NCI-H446 treated with DMSO at 0.1 percent for 48 hours (cell line): ENCODE results near the gene NELFB.

Experiments used
- DNase-seq: peaks from one replicate; lab custom pipeline; 2025; lab: John Stamatoyannopoulos, UW

NELFB gene

GRCh38 chr9:137254624-137255447, at the start of gene NELFB:
Gene NELFB, plus strand, starts transcription at chr9:137255327.
- DNase-seq = peak; percentile 33

GRCh38 chr9:137206602-137207001, 48.5 kb upstream of the NELFB start:
- DNase-seq = no peak

GRCh38 chr9:137211532-137211931, 43.6 kb upstream of the NELFB start:
- DNase-seq = no peak

- no peak for DNase-seq
Observed at GRCh38 chr9:137212520-137212919, 42.6 kb upstream of the NELFB start.

GRCh38 chr9:137213160-137214060, 41.7 kb upstream of the NELFB start:
- no peak for DNase-seq

DNA sequence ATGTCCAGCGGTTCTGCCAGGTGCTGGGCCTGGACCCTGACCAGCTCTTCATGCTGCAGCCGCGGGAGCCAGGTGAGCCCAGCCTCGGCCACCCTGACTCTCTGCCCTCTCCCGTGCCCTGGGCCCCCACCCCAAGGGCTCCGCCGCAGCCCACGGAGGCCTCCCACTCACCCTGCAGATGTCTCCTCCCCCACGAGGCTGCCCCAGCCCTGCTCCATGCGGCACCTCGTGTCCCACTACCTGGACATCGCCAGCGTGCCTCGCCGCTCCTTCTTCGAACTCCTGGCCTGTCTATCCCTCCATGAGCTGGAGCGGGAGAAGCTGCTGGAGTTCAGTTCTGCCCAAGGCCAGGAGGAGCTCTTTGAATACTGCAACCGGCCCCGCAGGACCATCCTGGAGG, 40.5 kb upstream of the NELFB start:
- DNase-seq = no peak

DNA sequence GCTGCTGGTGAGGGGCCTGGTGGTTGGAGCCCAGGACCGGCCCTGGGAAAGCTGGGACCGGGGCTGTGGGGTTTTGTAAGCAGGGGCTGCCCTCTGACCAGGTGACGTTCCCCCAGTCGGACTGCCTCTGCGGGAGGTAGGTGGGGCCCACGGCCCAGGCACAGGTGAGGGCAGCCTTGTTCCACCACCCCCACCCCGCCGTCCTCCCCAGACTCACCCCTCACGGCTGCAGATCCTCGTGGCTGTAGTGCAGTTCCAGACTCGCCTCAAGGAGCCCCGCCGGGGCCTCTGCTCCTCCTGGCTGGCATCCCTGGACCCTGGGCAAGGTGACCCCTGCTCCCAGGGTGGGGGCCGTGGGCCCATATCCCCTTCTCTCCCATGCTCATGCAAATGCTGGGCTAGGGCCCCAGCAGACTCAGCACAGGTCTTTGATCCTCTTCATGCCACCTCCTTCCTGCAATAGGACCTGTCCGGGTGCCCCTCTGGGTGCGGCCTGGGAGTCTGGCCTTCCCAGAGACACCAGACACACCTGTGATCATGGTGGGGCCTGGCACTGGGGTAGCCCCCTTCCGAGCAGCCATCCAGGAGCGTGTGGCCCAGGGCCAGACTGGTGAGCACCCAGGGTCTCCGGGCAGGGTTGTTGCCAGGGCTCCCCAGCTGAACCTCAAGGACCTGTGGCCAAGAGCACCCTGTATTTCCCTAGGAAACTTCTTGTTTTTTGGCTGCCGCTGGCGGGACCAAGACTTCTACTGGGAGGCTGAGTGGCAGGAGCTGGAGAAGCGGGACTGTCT, 39.7 kb upstream of the NELFB start:
- no peak for DNase-seq

DNA sequence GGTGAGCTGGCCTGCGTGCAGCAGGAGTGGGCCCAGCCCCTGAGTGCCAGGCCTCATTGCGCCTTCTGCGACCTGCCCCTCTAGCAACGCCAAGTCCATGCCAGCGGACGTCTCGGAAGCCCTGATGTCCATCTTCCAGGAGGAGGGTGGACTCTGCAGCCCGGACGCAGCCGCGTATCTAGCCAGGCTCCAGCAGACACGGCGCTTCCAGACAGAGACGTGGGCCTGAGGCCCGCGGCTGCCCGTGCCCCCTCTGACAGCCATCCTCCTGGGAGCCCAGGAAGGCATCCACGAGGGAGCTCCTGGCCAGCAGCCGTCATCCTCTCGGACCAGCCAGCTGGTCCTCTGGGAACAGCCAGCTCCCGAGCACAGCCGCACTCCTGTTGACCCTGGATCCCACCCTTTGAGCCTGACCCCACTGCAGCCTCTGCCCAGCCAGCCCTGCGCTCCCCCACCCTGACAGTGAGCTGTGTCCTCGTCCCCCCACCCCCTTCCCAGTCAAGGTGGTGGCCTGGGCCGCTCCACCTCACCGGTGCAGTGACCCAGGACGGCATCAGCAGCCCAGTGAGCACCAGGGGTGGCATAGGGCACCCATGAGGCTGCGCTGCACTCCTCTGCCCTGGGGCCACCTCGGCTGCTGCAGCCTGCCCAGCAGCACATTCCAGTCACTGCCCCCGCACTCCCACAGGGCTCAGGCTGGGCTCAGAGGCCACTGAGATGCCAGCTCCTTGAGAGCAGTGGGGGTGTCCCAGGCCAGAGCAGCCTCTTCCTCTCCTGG, 38.8 kb upstream of the NELFB start:
- DNase-seq = no peak

DNA sequence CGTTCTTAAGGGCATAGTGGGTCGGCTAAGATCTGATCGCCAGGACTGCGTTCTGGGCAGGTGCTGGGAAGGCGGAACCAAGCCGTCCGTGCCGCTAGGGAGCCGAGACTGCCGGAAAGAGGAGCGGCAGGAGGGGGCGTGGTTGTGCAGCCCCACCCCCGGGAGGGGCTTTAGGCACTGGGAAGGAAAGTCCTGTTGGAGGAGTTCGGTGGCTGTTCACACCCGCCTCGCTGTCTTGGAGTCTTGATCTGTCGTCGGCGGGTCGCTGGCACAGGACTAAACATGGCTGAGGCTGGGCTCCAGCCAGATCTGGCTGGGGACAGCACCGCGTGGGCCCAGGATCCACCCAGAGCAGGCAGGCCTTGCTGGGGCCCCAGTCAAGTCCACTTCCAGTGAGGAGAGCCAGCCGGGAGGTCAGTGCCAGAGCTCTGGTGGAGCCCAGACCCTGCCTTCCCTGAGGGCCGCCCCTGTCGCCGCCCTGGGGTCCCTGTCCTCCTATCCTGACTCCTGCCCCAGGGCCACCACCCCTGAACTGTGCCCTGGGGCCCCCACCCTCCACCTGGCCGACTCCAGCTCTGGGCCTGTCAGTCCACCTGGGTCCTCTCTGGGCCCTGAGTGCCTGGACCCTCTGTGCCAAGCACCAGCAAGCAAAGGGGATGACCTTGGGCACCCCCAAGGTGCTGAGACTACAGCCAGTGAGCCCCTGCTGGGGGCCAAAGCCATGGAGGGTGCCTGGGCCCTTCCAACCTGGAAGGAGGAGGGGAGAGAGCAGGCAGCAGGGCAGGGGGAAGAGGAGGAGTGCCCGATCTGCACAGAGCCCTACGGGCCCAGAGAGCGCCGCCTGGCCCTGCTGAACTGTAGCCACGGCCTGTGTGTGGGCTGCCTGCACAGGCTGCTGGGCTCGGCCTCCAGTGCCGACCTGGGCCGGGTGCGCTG, 37.6 kb upstream of the NELFB start:
- DNase-seq = no peak

GRCh38 chr9:137218212-137218753, 36.8 kb upstream of the NELFB start:
- no peak for DNase-seq

- DNase-seq = no peak
Observed at GRCh38 chr9:137218754-137219271, 36.3 kb upstream of the NELFB start.

DNA sequence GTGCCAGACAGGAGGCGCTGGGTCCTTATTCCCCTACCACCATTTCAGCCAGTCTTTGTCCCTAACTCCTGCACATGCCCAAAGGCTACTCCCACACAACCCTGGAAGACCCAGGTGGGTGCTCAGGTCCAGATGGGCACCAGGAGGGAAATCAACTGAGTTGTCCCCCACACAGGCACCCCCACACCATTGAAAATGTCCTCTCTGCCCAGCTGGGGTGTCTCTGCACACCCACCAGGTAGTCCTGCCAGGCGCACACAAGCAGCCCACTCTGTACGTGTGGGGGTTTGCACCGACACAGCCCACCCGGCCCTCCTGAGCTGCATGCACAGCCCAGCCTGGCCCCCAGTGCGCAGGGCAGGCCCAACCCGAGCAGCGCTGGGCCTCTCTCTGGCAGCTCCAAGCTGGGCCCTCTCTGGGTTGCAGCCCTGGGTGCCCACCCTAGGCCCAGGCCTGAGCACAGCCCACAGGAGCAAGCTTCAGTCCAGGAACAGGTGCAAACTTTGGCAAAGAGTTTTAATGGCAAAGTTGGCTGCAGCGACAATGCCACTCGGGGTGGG, 35.3 kb upstream of the NELFB start:
- DNase-seq = no peak

DNA sequence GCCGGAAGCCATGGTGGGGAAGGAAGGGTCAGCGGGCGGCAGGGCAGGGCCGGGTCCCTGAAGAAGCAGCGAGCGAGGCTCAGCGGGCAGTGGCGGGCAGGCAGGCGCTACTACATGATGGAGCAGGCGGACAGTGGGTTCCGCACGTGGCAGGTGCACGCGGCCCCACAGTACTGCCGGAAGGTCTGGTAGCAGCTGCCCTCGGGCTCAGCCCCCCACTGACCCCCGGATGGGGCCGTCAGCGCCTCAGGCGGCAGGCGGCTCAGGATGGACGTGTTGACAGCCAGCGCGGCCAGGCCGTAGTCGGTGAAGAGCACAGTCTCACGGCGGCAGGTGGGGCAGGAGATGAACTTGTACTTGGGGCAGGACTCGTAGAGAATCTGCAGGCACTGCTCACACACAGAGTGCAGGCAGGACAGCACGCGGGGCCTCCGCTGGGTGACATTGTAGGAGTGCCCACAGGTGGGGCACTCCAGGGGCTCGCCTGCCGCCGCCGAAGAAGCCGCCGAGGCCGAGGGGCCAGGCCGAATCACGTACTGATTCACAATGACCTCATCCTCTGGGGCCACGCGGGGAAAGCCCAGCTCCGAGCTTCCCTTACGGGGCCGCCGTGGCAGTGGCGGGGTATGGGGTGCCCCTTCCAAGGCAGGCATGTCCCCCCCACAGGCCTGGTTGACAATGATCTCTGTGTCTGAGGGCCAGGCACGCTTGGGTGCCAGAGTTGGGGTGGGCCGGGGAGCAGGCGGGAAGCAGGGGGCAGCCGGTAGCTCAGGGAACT, 34.6 kb upstream of the NELFB start:
- no peak for DNase-seq

DNA sequence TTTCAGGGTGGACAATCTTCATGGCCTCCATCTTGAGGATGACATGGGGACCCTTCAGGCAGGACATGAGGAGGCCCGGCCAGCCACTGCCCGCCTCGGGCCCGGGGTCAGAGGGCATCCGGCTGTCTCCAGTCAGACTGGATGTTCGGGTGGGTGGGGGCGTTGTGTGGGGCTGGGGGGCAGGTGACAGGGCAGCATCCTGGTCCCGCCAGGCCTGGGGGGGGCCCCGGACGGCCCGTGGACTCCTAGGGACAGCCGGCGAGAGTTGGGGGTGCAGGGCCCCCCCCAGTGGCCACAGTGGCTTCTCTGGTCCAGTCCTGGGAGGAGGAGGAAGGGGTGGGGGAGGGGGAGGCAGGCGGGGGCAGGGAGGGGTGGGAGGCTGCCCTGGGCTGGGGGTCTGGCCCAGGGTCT, 34.0 kb upstream of the NELFB start:
- no peak for DNase-seq

- DNase-seq = no peak
Observed at GRCh38 chr9:137221506-137222111, 33.5 kb upstream of the NELFB start.

DNA sequence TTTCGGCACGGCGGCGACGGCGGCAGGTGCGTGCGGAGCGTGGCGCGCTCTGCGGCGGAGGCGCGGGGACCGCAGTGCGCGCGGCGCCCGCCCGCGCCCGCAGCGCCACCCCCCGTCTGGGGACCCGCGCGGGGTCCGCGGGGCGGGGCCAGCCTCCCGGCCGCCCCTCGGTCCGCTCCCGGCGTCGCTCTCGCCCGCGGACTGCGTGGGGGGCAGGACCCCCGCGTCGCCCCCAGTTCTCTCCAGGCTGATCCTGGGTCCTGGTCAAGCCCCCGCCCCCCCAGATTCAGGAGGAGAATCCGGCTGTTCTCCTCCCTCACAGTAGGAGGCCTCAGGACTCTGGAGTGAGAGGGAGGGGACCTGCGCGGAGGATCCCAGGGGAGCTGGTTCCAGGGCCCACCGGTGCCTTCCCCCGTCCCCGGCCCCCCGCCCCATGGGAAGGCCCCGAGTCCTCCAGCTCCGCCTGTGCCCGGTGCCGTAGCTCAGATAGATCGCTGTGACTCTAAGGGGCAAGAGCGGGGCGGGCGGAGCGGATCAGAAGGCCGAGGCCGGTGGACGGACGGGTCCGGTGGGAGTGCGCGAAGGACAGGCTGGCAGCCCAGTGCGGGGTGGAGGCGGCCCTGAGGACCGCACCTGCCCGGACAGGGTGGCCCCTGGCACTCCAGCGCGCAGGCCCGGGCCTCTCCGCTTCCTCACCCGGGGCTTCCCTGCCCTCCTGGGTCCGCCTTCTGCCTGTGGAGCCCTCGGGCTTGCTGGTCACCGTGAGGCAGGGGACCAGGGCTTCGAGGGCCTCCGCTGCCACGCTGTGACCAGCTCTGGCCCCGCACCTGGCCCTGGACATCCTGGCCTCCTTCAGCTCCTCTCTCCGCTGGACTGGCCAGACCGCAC, 32.7 kb upstream of the NELFB start, which contains the start of gene RNF208:
TSS of gene RNF208 (minus strand) at position 51 of the 888 bp plus-strand sequence. CDS start 1,028 bp downstream, outside the sequence.
- DNase-seq = no peak
